T-cell (primary cell): ENCODE measurements around the gene KHDC4. TPM values are rescaled to one million over a fixed set of nuclear protein-coding genes. Genes with fewer than 3 reads are reported as not detected.

Experiments used
- ATAC-seq, 4 experiments: fragments of 200-7000 bp in 3 of 4; fragments of 150-1000 bp in 1 of 4; cut with Tn5 transposase; replicated peaks in 1 of 4; 1 replicate in 3 of 4; 2 replicates in 1 of 4; pipeline ENCODE4 v1.10.0; 2021; ENCODE audit warnings: moderate library complexity in 3 of 4, mild to moderate bottlenecking in 2 of 4, moderate number of reproducible peaks in 1 of 4
- CTCF ChIA-PET, 2 donors: fragments of 300-600 bp; sonication (Branson Sonifier 250); formaldehyde crosslinking; loops; one replicate each; lab custom pipeline; 2022; ENCODE audit warnings: antibody characterized with exemption in 2 of 2; lab: Charles Lee
- POLR2A ChIA-PET, 2 donors: fragments of 300-600 bp; sonication (Branson Sonifier 250); formaldehyde crosslinking; loops; one replicate each; lab custom pipeline; 2022; ENCODE audit warnings: antibody characterized with exemption in 2 of 2; lab: Charles Lee
- DNase-seq, 35 experiments: peaks; one replicate each; pipeline versions ENCODE4 v3.0.0 to v3.0.0-alpha.2; 2013 to 2023
- H3K27ac ChIP-seq: one replicate; pipeline ENCODE4 v1.5.1; 2013; ENCODE audit warnings: low read length
- H3K27me3 ChIP-seq, 2 experiments: replicated peaks in 1 of 2; 1 replicate in 1 of 2; 2 replicates in 1 of 2; pipeline versions ENCODE4 v1.6.1 to v1.7.0; 2013; ENCODE audit warnings: low read length in 1 of 2, mixed read lengths in 1 of 2; ENCODE audit not compliant: control insufficient read depth in 2 of 2, insufficient read depth in 2 of 2; ENCODE audit errors: extremely low read depth in 1 of 2
- H3K36me3 ChIP-seq, 2 donors: 1 replicate in 1 of 2; 2 replicates in 1 of 2; pipeline versions ENCODE4 v1.6.1 to v1.7.0; 2013; ENCODE audit warnings: low read length in 1 of 2; ENCODE audit not compliant: control insufficient read depth in 2 of 2, insufficient read depth in 1 of 2; ENCODE audit errors: extremely low read depth in 1 of 2
- H3K4me1 ChIP-seq, 2 experiments: 1 replicate in 1 of 2; 2 replicates in 1 of 2; pipeline versions ENCODE4 v1.6.1 to v1.7.0; 2013; ENCODE audit warnings: low read length in 2 of 2, mixed read lengths in 1 of 2; ENCODE audit not compliant: insufficient read depth in 2 of 2, control insufficient read depth in 1 of 2; ENCODE audit errors: extremely low read depth in 1 of 2
- H3K4me3 ChIP-seq, 2 donors: 1 replicate in 1 of 2; 2 replicates in 1 of 2; pipeline versions ENCODE4 v1.5.1 to v1.7.0; 2013; ENCODE audit warnings: mild to moderate bottlenecking in 2 of 2, low read length in 1 of 2, moderate library complexity in 1 of 2; ENCODE audit not compliant: control insufficient read depth in 1 of 2; ENCODE audit errors: extremely low read depth in 1 of 2
- H3K9me3 ChIP-seq: 2 replicates; pipeline ENCODE4 v1.7.0; 2013
- H3K27ac Mint-ChIP-seq, 2 donors: one replicate each; pipeline ENCODE4 v1.8.0; 2020 to 2021; ENCODE audit warnings: mild to moderate bottlenecking in 2 of 2, mixed read lengths in 2 of 2
- H3K27me3 Mint-ChIP-seq, 2 donors: one replicate each; pipeline ENCODE4 v1.8.0; 2021 to 2022; ENCODE audit warnings: mixed read lengths in 2 of 2
- H3K36me3 Mint-ChIP-seq: one replicate; pipeline ENCODE4 v1.8.0; 2021; ENCODE audit warnings: mixed read lengths
- H3K4me1 Mint-ChIP-seq, 3 donors: one replicate each; pipeline ENCODE4 v1.8.0; 2020 to 2022; ENCODE audit warnings: mixed read lengths in 3 of 3, mild to moderate bottlenecking in 1 of 3
- H3K4me3 Mint-ChIP-seq, 3 donors: one replicate each; pipeline ENCODE4 v1.8.0; 2020 to 2022; ENCODE audit warnings: mild to moderate bottlenecking in 3 of 3, mixed read lengths in 3 of 3, moderate library complexity in 3 of 3
- H3K9me3 Mint-ChIP-seq, 3 donors: one replicate each; pipeline ENCODE4 v1.8.0; 2020 to 2022; ENCODE audit warnings: mixed read lengths in 3 of 3
- WGBS: methylation state at CpG from one replicate; pipeline ENCODE4 v1.1.5; 2013; ENCODE audit warnings: missing lambda C conversion rate; ENCODE audit not compliant: insufficient coverage; 5-methylcytosine and 5-hydroxymethylcytosine counted together
- total RNA-seq, 35 experiments: library from RNA in 6 of 35; stranded (reverse) in 6 of 35; fragments of 120-200 nt in 1 of 35; gene quantifications; one replicate each; pipeline versions ENCODE4 v1.2.1 to v1.2.4 and lab custom pipeline; 2013 to 2026

Gene KHDC4
- total RNA-seq, 5 donors from 2014 or later (not counting 1 experiment from before 2014, with no cell fraction given) = 44.5 to 102 (median 85.6) TPM

GRCh38 chr1:155946633-155947219 is 12.5 kb upstream of the KHDC4 start:
- no peaks in the 10 kb centered on the region for H3K9me3 ChIP-seq
- no peaks in the 10 kb centered on the region for H3K9me3 Mint-ChIP-seq
- H3K27ac Mint-ChIP-seq = peak overlapping the region; percentile 87 to 89
- H3K36me3 ChIP-seq = peaks cover 19 to 44% of the 10 kb centered on the region in 2 donors
- peak overlapping the region in 1 of 3 donors; percentile 66 for H3K4me3 Mint-ChIP-seq
- peaks cover 23% of the 10 kb centered on the region for H3K36me3 Mint-ChIP-seq
- no CpG with 5 or more reads among the region's 8 CpGs for WGBS
- H3K4me1 ChIP-seq = peaks cover 14 to 48% of the 10 kb centered on the region in 2 experiments
- ChIA-PET POLR2A (interaction anchor here in 1 of 2 donors (1.0 kb wide), 1 partner anchor 11 kb away, joined by 3 read pairs; no protein-coding TSS in a partner anchor), CTCF (interaction anchor here in 1 of 2 donors (0.8 to 1.6 kb wide), 6 partner anchors 9 to 278 kb away, joined by 3 to 5 read pairs (median 4); no protein-coding TSS in a partner anchor)
- H3K4me1 Mint-ChIP-seq = peaks cover 37 to 51% (median 44%) of the 10 kb centered on the region in 3 donors
- DNase-seq (no peak), ATAC-seq (no peak)
- no peaks in the 10 kb centered on the region for H3K27me3 Mint-ChIP-seq
- peak overlapping the region; percentile 79 for H3K27ac ChIP-seq
- no peak overlapping the region for H3K4me3 ChIP-seq
- H3K27me3 ChIP-seq = no peaks in the 10 kb centered on the region

DNA sequence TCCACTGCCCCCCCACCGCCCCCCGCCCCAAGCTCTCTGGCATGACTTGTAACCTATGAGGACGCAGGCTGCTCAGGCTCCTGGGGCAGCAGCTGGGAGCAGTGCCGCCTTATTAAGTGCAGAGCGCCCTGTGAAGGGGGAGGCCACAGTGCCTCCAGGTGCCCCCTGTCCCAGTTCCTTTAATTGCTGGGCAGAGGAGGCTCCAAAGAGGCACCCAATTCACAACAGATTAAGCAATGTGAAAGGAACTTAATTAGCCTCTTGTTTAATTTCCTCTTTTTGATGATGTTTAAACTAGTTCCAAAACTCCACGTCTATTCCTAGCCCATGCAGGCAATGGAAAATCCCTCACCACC is 10.2 kb upstream of the KHDC4 start:
- ChIA-PET POLR2A (no interaction called here), CTCF (interaction anchor here in 1 of 2 donors (0.5 to 1.0 kb wide), 3 partner anchors 12 to 683 kb away, joined by 3 to 6 read pairs (median 4); no protein-coding TSS in a partner anchor)
- Histone ChIP-seq H3K4me1 (peaks cover 25 to 71% of the 10 kb centered on the region in 2 experiments), H3K4me3 (no peak overlapping the region), H3K9me3 (no peaks in the 10 kb centered on the region), H3K36me3 (peaks cover 0 to 24% of the 10 kb centered on the region in 2 donors), H3K27me3 (no peaks in the 10 kb centered on the region), H3K27ac (peak overlapping the region; percentile 17)
- ATAC-seq (no peak), DNase-seq (no peak)
- peak overlapping the region in 1 of 3 donors; percentile 30 for H3K4me3 Mint-ChIP-seq
- H3K4me1 Mint-ChIP-seq = peaks cover 56 to 70% (median 65%) of the 10 kb centered on the region in 3 donors
- H3K27me3 Mint-ChIP-seq = no peaks in the 10 kb centered on the region
- peaks cover 9% of the 10 kb centered on the region for H3K36me3 Mint-ChIP-seq
- 67% methylated on average over 2 of the region's 6 CpGs for WGBS
- no peaks in the 10 kb centered on the region for H3K9me3 Mint-ChIP-seq
- H3K27ac Mint-ChIP-seq = peak overlapping the region; percentile 84 to 87

- ChIA-PET POLR2A (interaction anchor here in 1 of 2 donors (0.6 kb wide), 2 partner anchors 36 to 276 kb away, joined by 3 to 4 read pairs; no protein-coding TSS in a partner anchor), CTCF (no interaction called here)
- Mint-ChIP-seq H3K4me3 (no peak overlapping the region), H3K27ac (peak overlapping the region in 1 of 2 donors; percentile 66), H3K4me1 (peaks cover 62 to 73% (median 64%) of the 10 kb centered on the region in 3 donors), H3K9me3 (no peaks in the 10 kb centered on the region), H3K27me3 (no peaks in the 10 kb centered on the region), H3K36me3 (peaks cover 5% of the 10 kb centered on the region)
- Histone ChIP-seq H3K27ac (no peak overlapping the region), H3K36me3 (peaks cover 0 to 13% of the 10 kb centered on the region in 2 donors), H3K4me1 (peaks cover 25 to 69% of the 10 kb centered on the region in 2 experiments), H3K27me3 (no peaks in the 10 kb centered on the region), H3K9me3 (no peaks in the 10 kb centered on the region), H3K4me3 (no peak overlapping the region)
- DNase-seq (no peak), ATAC-seq (no peak)
- 95% methylated on average over 6 of the region's 11 CpGs for WGBS
Measured at GRCh38 chr1:155942578-155943141, 8.4 kb upstream of the KHDC4 start.

GRCh38 chr1:155941845-155942531 is 7.8 kb upstream of the KHDC4 start:
- Histone ChIP-seq H3K4me3 (no peak overlapping the region), H3K4me1 (peaks cover 25 to 63% of the 10 kb centered on the region in 2 experiments), H3K9me3 (no peaks in the 10 kb centered on the region), H3K27me3 (no peaks in the 10 kb centered on the region), H3K27ac (no peak overlapping the region), H3K36me3 (peaks cover 0 to 6% of the 10 kb centered on the region in 2 donors)
- H3K27ac Mint-ChIP-seq = peak overlapping the region; percentile 72 to 83
- no peak overlapping the region for H3K4me3 Mint-ChIP-seq
- CTCF ChIA-PET = no interaction called here
- POLR2A ChIA-PET = interaction anchor here (0.5 to 0.6 kb wide), 4 partner anchors 26 to 275 kb away, joined by 3 to 4 read pairs (median 3); no protein-coding TSS in a partner anchor
- ATAC-seq (no peak), DNase-seq (no peak)
- WGBS = 93% methylated on average over 14 of the region's 29 CpGs
- H3K9me3 Mint-ChIP-seq = no peaks in the 10 kb centered on the region
- H3K27me3 Mint-ChIP-seq = no peaks in the 10 kb centered on the region
- peaks cover 2% of the 10 kb centered on the region for H3K36me3 Mint-ChIP-seq
- peaks cover 58 to 68% (median 59%) of the 10 kb centered on the region in 3 donors for H3K4me1 Mint-ChIP-seq

- peak within 1 kb of the TSS; percentile 72 to 83 for H3K27ac Mint-ChIP-seq
- H3K4me1 ChIP-seq = peaks cover 18 to 55% of the 10 kb centered on the region in 2 experiments
- peak within 1 kb of the TSS; percentile 13 for H3K27ac ChIP-seq
- ATAC-seq (no peak), DNase-seq (no peak)
- WGBS = 88% methylated on average over 6 of the region's 11 CpGs
- H3K4me1 Mint-ChIP-seq = peaks cover 51 to 61% (median 51%) of the 10 kb centered on the region in 3 donors
- CTCF ChIA-PET = interaction anchor here (0.8 to 1.0 kb wide), 2 partner anchors 35 to 36 kb away, joined by 3 to 7 read pairs; no protein-coding TSS in a partner anchor
- no peaks in the 10 kb centered on the region for H3K9me3 Mint-ChIP-seq
- H3K27me3 Mint-ChIP-seq = no peaks in the 10 kb centered on the region
- H3K36me3 ChIP-seq = no peaks in the 10 kb centered on the region
- H3K27me3 ChIP-seq = no peaks in the 10 kb centered on the region
- H3K9me3 ChIP-seq = no peaks in the 10 kb centered on the region
- H3K4me3 Mint-ChIP-seq = peak within 1 kb of the TSS in 1 of 3 donors; percentile 47
- H3K4me3 ChIP-seq = no peak within 1 kb of the TSS
- POLR2A ChIA-PET = interaction anchor here (0.5 to 1.2 kb wide), 2 partner anchors 49 to 201 kb away, joined by 3 to 5 read pairs; no protein-coding TSS in a partner anchor
- H3K36me3 Mint-ChIP-seq = no peaks in the 10 kb centered on the region
Measured at GRCh38 chr1:155940993-155941844, 7.0 kb upstream of the KHDC4 start, which contains the start of gene RXFP4. Gene RXFP4, plus strand, starts transcription at chr1:155941638. Its CDS starts 72 bp downstream, at chr1:155941710.
